GM19023 (cell line): Measurements from ENCODE around the gene XPO6.

Experiments
- ATAC-seq: cut with Tn5 transposase; IDR thresholded peaks from one replicate; pipeline ENCODE4 v1.9.1; 2021; ENCODE audit warnings: mild to moderate bottlenecking, moderate library complexity; ENCODE audit not compliant: unreplicated experiment

XPO6 gene

GRCh38 chr16:28096983-28097899 is 114.5 kb downstream of the XPO6 start:
- no peak for ATAC-seq

GRCh38 chr16:28093385-28093725 is 118.4 kb downstream of the XPO6 start:
- no peak for ATAC-seq

- ATAC-seq: no peak
Observed at GRCh38 chr16:28092721-28093384, 118.9 kb downstream of the XPO6 start.

GRCh38 chr16:28091656-28092055 is 120.1 kb downstream of the XPO6 start:
- ATAC-seq: no peak

GRCh38 chr16:28090646-28091377 is 121.0 kb downstream of the XPO6 start:
- no peak for ATAC-seq

GRCh38 chr16:28089992-28090365 is 121.8 kb downstream of the XPO6 start:
- ATAC-seq: no peak

- ATAC-seq: no peak
Observed at GRCh38 chr16:28089205-28089991, 122.4 kb downstream of the XPO6 start.

- ATAC-seq: no peak
Observed at GRCh38 chr16:28087675-28088300, 124.0 kb downstream of the XPO6 start.

GRCh38 chr16:28087140-28087660 is 124.6 kb downstream of the XPO6 start:
- no peak for ATAC-seq

- no peak for ATAC-seq
Observed at GRCh38 chr16:28086186-28087139, 125.3 kb downstream of the XPO6 start.

GRCh38 chr16:28085389-28086171 is 126.2 kb downstream of the XPO6 start:
- ATAC-seq: no peak

- ATAC-seq: no peak
Observed at GRCh38 chr16:28084209-28084608, 127.6 kb downstream of the XPO6 start.

GRCh38 chr16:28082624-28083023 is 129.1 kb downstream of the XPO6 start:
- no peak for ATAC-seq

- no peak for ATAC-seq
Observed at GRCh38 chr16:28081391-28081968, 130.3 kb downstream of the XPO6 start.

- no peak for ATAC-seq
Observed at GRCh38 chr16:28078261-28078660, 133.5 kb downstream of the XPO6 start.

GRCh38 chr16:28073836-28074235 is 137.9 kb downstream of the XPO6 start:
- ATAC-seq: no peak

GRCh38 chr16:28072087-28072486 is 139.7 kb downstream of the XPO6 start:
- no peak for ATAC-seq
